HEK293 (cell line): ENCODE measurements around the gene MAGI2.

ENCODE experiments used
- CTCF ChIA-PET: fragments of 350-600 bp; formaldehyde crosslinking; extraction: SDS; loops from one replicate; lab custom pipeline; 2021; ENCODE audit warnings: antibody characterized with exemption; lab: Yijun Ruan, JAX
- POLR2A ChIA-PET: fragments of 300-600 bp; formaldehyde crosslinking; extraction: SDS; loops from one replicate; lab custom pipeline; 2020; ENCODE audit warnings: antibody characterized with exemption, inconsistent platforms; lab: Yijun Ruan, JAX
- H3K27ac ChIP-seq: fragments of 200-500 bp; sonication (Bioruptor generic); 2 replicates; pipeline ENCODE4 v1.5.1; 2014; ENCODE audit warnings: low read depth, low read length, control low read depth, inconsistent platforms; ENCODE audit errors: extremely low read depth
- H3K36me3 ChIP-seq, 2 experiments: fragments of 200-500 bp in 1 of 2; sonication (Bioruptor generic) in 1 of 2; 1 replicate in 1 of 2; 2 replicates in 1 of 2; pipeline ENCODE4 v1.5.1; 2014 to 2017; ENCODE audit warnings: inconsistent platforms in 2 of 2, low read length in 2 of 2; ENCODE audit not compliant: control insufficient read depth in 2 of 2, insufficient read depth in 1 of 2
- H3K4me1 ChIP-seq: fragments of 200-500 bp; sonication (Bioruptor generic); 2 replicates; pipeline ENCODE4 v1.5.1; 2014; ENCODE audit warnings: mild to moderate bottlenecking, low read length, inconsistent platforms; ENCODE audit not compliant: control insufficient read depth, insufficient read depth
- H3K4me3 ChIP-seq: 2 replicates; pipeline ENCODE4 v1.5.1; 2011; ENCODE audit warnings: low read depth, mild to moderate bottlenecking, control low read depth, low read length, moderate library complexity
- H3K9me3 ChIP-seq: fragments of 200-500 bp; sonication (Bioruptor generic); 2 replicates; pipeline ENCODE4 v1.5.1; 2014; ENCODE audit warnings: low read depth, low read length, inconsistent platforms; ENCODE audit not compliant: control insufficient read depth, insufficient read depth
- BCL11A ChIP-seq: fragments of 450-650 bp; formaldehyde crosslinking; IDR thresholded peaks from 2 replicates; pipeline ENCODE4 v1.5.1; 2016; ENCODE audit warnings: low read depth, missing biosample characterization, missing genetic modification characterization
- HOXD13 ChIP-seq: sonication (generic); formaldehyde crosslinking; IDR thresholded peaks from 2 replicates; pipeline ENCODE4 v1.8.0; 2022; ENCODE audit warnings: missing genetic modification reagents, borderline replicate concordance
- KLF16 ChIP-seq: fragments of 450-650 bp; formaldehyde crosslinking; IDR thresholded peaks from 2 replicates; pipeline ENCODE4 v1.5.1; 2017; ENCODE audit warnings: missing biosample characterization, missing genetic modification characterization
- MEIS1 ChIP-seq: sonication (generic); formaldehyde crosslinking; IDR thresholded peaks from 2 replicates; pipeline ENCODE4 v1.8.1; 2022; ENCODE audit warnings: missing genetic modification reagents, mild to moderate bottlenecking, borderline replicate concordance
- OSR2 ChIP-seq: fragments of 450-650 bp; formaldehyde crosslinking; IDR thresholded peaks from 2 replicates; pipeline ENCODE4 v1.5.1; 2016; ENCODE audit warnings: missing biosample characterization, missing genetic modification characterization
- REPIN1 ChIP-seq: fragments of 450-650 bp; formaldehyde crosslinking; IDR thresholded peaks from 2 replicates; pipeline ENCODE4 v1.5.1; 2017; ENCODE audit warnings: missing biosample characterization, missing genetic modification characterization, low read depth
- WT1 ChIP-seq: fragments of 450-650 bp; formaldehyde crosslinking; IDR thresholded peaks from 2 replicates; pipeline ENCODE4 v1.5.1; 2016; ENCODE audit warnings: missing biosample characterization, missing genetic modification characterization
- ZNF138 ChIP-seq: fragments of 450-650 bp; formaldehyde crosslinking; IDR thresholded peaks from 2 replicates; pipeline ENCODE4 v1.5.1; 2016; ENCODE audit warnings: missing biosample characterization, missing genetic modification characterization, borderline replicate concordance
- ZNF223 ChIP-seq: fragments of 450-650 bp; formaldehyde crosslinking; IDR thresholded peaks from 2 replicates; pipeline ENCODE4 v1.5.1; 2016; ENCODE audit warnings: missing biosample characterization, missing genetic modification characterization
- ZNF248 ChIP-seq: fragments of 450-650 bp; formaldehyde crosslinking; IDR thresholded peaks from 2 replicates; pipeline ENCODE4 v1.5.1; 2017; ENCODE audit warnings: missing biosample characterization, missing genetic modification characterization
- ZNF354C ChIP-seq: fragments of 450-650 bp; formaldehyde crosslinking; IDR thresholded peaks from 2 replicates; pipeline ENCODE4 v1.5.1; 2016; ENCODE audit warnings: missing biosample characterization, missing genetic modification characterization, low read depth, borderline replicate concordance
- ZNF394 ChIP-seq: fragments of 450-650 bp; formaldehyde crosslinking; IDR thresholded peaks from 2 replicates; pipeline ENCODE4 v1.5.1; 2016; ENCODE audit warnings: missing biosample characterization, missing genetic modification characterization, mild to moderate bottlenecking, moderate library complexity, borderline replicate concordance
- ZNF510 ChIP-seq: fragments of 450-650 bp; formaldehyde crosslinking; IDR thresholded peaks from 2 replicates; pipeline ENCODE4 v1.5.1; 2018; ENCODE audit warnings: mild to moderate bottlenecking, missing genetic modification characterization, missing biosample characterization; ENCODE audit not compliant: insufficient replicate concordance
- ZNF544 ChIP-seq: fragments of 450-650 bp; formaldehyde crosslinking; IDR thresholded peaks from 2 replicates; pipeline ENCODE4 v1.5.0; 2017; ENCODE audit warnings: missing biosample characterization, missing genetic modification characterization
- ZNF596 ChIP-seq: fragments of 450-650 bp; IDR thresholded peaks from 2 replicates; pipeline ENCODE4 v1.5.0; 2018; ENCODE audit warnings: missing biosample characterization, mild to moderate bottlenecking, missing genetic modification characterization, moderate library complexity
- ZNF623 ChIP-seq: fragments of 450-650 bp; formaldehyde crosslinking; IDR thresholded peaks from 2 replicates; pipeline ENCODE4 v1.5.1; 2016; ENCODE audit warnings: missing biosample characterization, missing genetic modification characterization
- ZNF624 ChIP-seq: fragments of 450-650 bp; formaldehyde crosslinking; IDR thresholded peaks from 2 replicates; pipeline ENCODE4 v1.5.1; 2017; ENCODE audit warnings: missing biosample characterization, missing genetic modification characterization
- ZNF654 ChIP-seq: fragments of 450-650 bp; formaldehyde crosslinking; IDR thresholded peaks from 2 replicates; pipeline ENCODE4 v1.5.1; 2016; ENCODE audit warnings: low read depth, missing biosample characterization, missing genetic modification characterization
- ZNF658 ChIP-seq: fragments of 450-650 bp; formaldehyde crosslinking; IDR thresholded peaks from 2 replicates; pipeline ENCODE4; 2016; ENCODE audit warnings: missing biosample characterization, missing genetic modification characterization
- ZNF664 ChIP-seq: fragments of 450-650 bp; formaldehyde crosslinking; IDR thresholded peaks from 2 replicates; pipeline ENCODE4 v1.5.1; 2016; ENCODE audit warnings: missing biosample characterization, missing genetic modification characterization
- ZXDB ChIP-seq: fragments of 450-650 bp; formaldehyde crosslinking; IDR thresholded peaks from 2 replicates; pipeline ENCODE4 v1.5.1; 2016; ENCODE audit warnings: missing biosample characterization, missing genetic modification characterization
- TF ChIP-seq, protein P1 (sequence below): fragments of 450-650 bp; formaldehyde crosslinking; IDR thresholded peaks from 2 replicates; pipeline ENCODE4 v1.5.1; 2017; ENCODE audit warnings: missing biosample characterization, missing genetic modification characterization
- TF ChIP-seq, protein P2 (sequence below): fragments of 450-650 bp; formaldehyde crosslinking; IDR thresholded peaks from 2 replicates; pipeline ENCODE4 v1.5.1; 2017; ENCODE audit warnings: missing biosample characterization, missing genetic modification characterization
- TF ChIP-seq, protein P3 (sequence below): fragments of 450-650 bp; IDR thresholded peaks from 2 replicates; pipeline ENCODE4 v1.5.1; 2018; ENCODE audit warnings: missing biosample characterization, mild to moderate bottlenecking, missing genetic modification characterization
- TF ChIP-seq, protein P4 (sequence below): fragments of 450-650 bp; formaldehyde crosslinking; IDR thresholded peaks from 2 replicates; pipeline ENCODE4; 2016; ENCODE audit warnings: missing biosample characterization, missing genetic modification characterization

MAGI2 gene

DNA sequence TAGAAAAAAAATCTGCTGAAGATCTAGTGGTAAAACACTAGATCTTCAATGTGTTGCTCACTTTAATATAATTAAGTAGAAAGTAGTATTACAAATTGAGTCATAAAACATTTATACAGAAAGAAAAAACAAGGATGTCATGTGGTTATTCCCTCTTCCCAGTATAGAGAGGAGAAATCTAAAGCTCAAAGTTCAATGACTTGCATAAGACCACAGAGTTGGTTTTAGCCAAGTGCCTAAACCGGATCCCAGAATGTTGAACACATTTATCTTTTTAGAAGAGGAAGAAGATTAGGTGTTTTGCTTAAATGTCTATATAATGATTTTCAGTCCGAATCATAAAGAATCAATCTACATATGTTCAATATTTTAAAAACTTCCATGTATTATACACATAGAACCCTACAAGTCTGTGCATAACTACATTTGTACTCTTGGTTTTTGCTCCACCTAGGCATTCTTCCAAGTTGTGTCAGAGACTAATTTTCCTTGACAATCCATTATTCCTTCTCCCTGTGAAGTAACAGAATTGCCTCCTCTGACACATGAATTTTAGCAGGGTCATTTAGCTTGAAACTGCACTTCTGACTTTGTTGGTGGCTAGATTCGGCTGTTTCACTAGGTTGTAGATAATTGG lies 389.2 kb downstream of the MAGI2 start:
- no peaks in the 10 kb centered on the region for H3K36me3 ChIP-seq
- no peaks in the 10 kb centered on the region for H3K4me1 ChIP-seq
- no peak overlapping the region for H3K27ac ChIP-seq
- POLR2A ChIA-PET, result no interaction called here
- H3K4me3 ChIP-seq, result no peak overlapping the region
- no peaks in the 10 kb centered on the region for H3K9me3 ChIP-seq
- TF ChIP-seq KLF16 (tag by site-specific recombination), result no peak
- no peak for TF ChIP-seq ZNF248 (tag by site-specific recombination)
- no peak for TF ChIP-seq ZNF624 (tag by site-specific recombination)
- TF ChIP-seq ZXDB (tag by site-specific recombination), result no peak
- TF ChIP-seq ZNF544, result no peak
- TF ChIP-seq, protein P1, sequence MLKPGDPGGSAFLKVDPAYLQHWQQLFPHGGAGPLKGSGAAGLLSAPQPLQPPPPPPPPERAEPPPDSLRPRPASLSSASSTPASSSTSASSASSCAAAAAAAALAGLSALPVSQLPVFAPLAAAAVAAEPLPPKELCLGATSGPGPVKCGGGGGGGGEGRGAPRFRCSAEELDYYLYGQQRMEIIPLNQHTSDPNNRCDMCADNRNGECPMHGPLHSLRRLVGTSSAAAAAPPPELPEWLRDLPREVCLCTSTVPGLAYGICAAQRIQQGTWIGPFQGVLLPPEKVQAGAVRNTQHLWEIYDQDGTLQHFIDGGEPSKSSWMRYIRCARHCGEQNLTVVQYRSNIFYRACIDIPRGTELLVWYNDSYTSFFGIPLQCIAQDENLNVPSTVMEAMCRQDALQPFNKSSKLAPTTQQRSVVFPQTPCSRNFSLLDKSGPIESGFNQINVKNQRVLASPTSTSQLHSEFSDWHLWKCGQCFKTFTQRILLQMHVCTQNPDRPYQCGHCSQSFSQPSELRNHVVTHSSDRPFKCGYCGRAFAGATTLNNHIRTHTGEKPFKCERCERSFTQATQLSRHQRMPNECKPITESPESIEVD (tag by site-specific recombination), result no peak
- TF ChIP-seq ZNF654 (tag by site-specific recombination), result no peak
- TF ChIP-seq ZNF223, result no peak
- TF ChIP-seq, all 188 proteins: peak for 0
- CTCF ChIA-PET, result no interaction called here

DNA sequence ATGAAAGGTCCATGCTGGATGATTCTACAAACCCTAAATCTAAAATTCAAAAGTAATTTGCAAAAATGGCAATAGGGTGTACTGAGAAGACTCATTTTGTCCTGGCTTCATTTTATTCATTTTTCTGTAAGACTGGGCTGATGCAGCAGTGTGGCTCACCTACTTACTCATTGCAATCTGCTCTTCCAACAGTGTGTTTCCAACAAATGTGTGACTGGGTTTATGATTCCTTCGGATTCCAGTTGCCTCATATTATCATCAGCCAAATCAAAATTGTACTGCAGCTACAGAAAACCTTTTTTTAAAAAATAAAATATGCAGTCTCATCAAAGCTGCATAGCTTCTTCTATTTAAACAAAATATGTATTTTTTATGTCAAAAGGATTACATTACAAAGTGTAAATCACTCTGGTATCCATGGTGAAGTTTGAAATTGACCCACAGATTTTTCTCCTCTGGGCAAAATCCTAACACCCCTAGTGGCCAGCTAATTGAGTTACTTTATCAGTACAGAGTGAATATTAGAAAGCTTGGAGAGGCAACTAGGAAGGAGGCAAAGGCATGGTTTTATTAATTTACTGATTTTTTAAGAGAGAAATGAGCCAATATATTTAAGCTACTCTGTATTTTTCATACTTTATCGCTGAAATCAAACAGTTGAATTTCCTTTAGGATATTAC lies 390.3 kb downstream of the MAGI2 start:
- Histone ChIP-seq H3K9me3 (no peaks in the 10 kb centered on the region), H3K4me3 (no peak overlapping the region), H3K4me1 (no peaks in the 10 kb centered on the region), H3K36me3 (no peaks in the 10 kb centered on the region), H3K27ac (no peak overlapping the region)
- ChIA-PET CTCF (interaction anchor here (1.1 kb wide), 1 partner anchor 27 kb away, joined by 3 read pairs; no protein-coding TSS in a partner anchor), POLR2A (no interaction called here)
- TF ChIP-seq, protein P2, sequence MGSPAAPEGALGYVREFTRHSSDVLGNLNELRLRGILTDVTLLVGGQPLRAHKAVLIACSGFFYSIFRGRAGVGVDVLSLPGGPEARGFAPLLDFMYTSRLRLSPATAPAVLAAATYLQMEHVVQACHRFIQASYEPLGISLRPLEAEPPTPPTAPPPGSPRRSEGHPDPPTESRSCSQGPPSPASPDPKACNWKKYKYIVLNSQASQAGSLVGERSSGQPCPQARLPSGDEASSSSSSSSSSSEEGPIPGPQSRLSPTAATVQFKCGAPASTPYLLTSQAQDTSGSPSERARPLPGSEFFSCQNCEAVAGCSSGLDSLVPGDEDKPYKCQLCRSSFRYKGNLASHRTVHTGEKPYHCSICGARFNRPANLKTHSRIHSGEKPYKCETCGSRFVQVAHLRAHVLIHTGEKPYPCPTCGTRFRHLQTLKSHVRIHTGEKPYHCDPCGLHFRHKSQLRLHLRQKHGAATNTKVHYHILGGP (tag by site-specific recombination), result no peak
- no peak for TF ChIP-seq BCL11A (tag by site-specific recombination)
- TF ChIP-seq, protein P3, sequence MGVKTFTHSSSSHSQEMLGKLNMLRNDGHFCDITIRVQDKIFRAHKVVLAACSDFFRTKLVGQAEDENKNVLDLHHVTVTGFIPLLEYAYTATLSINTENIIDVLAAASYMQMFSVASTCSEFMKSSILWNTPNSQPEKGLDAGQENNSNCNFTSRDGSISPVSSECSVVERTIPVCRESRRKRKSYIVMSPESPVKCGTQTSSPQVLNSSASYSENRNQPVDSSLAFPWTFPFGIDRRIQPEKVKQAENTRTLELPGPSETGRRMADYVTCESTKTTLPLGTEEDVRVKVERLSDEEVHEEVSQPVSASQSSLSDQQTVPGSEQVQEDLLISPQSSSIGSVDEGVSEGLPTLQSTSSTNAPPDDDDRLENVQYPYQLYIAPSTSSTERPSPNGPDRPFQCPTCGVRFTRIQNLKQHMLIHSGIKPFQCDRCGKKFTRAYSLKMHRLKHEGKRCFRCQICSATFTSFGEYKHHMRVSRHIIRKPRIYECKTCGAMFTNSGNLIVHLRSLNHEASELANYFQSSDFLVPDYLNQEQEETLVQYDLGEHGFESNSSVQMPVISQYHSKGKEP (tag by site-specific recombination), result no peak
- TF ChIP-seq MEIS1, result no peak
- TF ChIP-seq HOXD13 (CRISPR knock-in tag), result no peak
- TF ChIP-seq ZNF623 (tag by site-specific recombination), result no peak
- TF ChIP-seq ZNF138, result no peak
- no peak for TF ChIP-seq ZNF394

DNA sequence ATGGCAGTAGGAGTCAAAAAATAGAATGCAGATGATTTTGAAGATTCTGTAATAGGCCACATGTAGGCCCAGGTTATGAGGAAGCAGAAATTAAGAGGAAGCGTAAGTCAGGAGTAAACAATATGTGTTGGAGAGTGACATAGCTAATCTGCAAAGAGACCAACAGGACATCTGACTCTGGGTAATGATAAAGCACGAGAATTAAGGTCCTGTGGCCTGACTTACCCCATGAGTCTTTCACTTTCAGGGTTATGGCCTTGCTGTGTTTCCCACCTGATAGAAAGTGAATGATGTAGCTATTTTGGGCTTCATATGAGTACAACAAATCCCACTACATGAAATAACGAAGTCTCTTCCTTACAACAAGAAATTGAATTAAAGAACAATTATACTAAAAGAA lies 393.0 kb downstream of the MAGI2 start:
- ChIA-PET POLR2A (no interaction called here), CTCF (interaction anchor here (0.6 kb wide), 1 partner anchor 44 kb away, joined by 3 read pairs; no protein-coding TSS in a partner anchor)
- Histone ChIP-seq H3K9me3 (no peaks in the 10 kb centered on the region), H3K27ac (no peak overlapping the region), H3K36me3 (no peaks in the 10 kb centered on the region), H3K4me3 (no peak overlapping the region), H3K4me1 (peaks cover 3% of the 10 kb centered on the region)
- TF ChIP-seq WT1 (tag by site-specific recombination), result no peak
- no peak for TF ChIP-seq ZNF658 (tag by site-specific recombination)
- TF ChIP-seq REPIN1 (tag by site-specific recombination), result no peak
- no peak for TF ChIP-seq ZNF354C (tag by site-specific recombination)
- no peak for TF ChIP-seq ZNF510 (tag by site-specific recombination)
- no peak for TF ChIP-seq ZNF596 (tag by site-specific recombination)
- no peak for TF ChIP-seq OSR2 (tag by site-specific recombination)
- TF ChIP-seq, protein P4, sequence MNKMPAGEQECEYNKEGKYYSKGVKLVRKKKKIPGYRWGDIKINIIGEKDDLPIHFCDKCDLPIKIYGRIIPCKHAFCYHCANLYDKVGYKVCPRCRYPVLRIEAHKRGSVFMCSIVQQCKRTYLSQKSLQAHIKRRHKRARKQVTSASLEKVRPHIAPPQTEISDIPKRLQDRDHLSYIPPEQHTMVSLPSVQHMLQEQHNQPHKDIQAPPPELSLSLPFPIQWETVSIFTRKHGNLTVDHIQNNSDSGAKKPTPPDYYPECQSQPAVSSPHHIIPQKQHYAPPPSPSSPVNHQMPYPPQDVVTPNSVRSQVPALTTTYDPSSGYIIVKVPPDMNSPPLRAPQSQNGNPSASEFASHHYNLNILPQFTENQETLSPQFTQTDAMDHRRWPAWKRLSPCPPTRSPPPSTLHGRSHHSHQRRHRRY (tag by site-specific recombination), result no peak
- TF ChIP-seq ZNF664 (tag by site-specific recombination), result no peak
